Caco-2 (cell line): ENCODE data around the gene CA12. TPM values are rescaled to one million over a fixed set of nuclear protein-coding genes. Genes with fewer than 3 reads are reported as not detected.

Experiments
- BruUV-seq: library from RNA; stranded (reverse); fragments of 400-500 nt; replicated peaks from 2 replicates; lab custom pipeline; 2021; lab: Mats Ljungman, UMichigan
- CTCF ChIA-PET: fragments of 300-600 bp; sonication (Branson Sonifier 250); formaldehyde crosslinking; loops from one replicate; lab custom pipeline; 2022; ENCODE audit warnings: antibody characterized with exemption; lab: Charles Lee
- POLR2A ChIA-PET: fragments of 300-600 bp; sonication (Branson Sonifier 250); formaldehyde crosslinking; loops from one replicate; lab custom pipeline; 2022; ENCODE audit warnings: antibody characterized with exemption; lab: Charles Lee
- DNase-seq, 2 experiments: peaks; one replicate each; pipeline versions ENCODE4 v3.0.0 to v3.0.0-alpha.2; 2020 to 2022
- H3K27me3 ChIP-seq: replicated peaks from 2 replicates; pipeline ENCODE4 v1.6.0; 2011; ENCODE audit warnings: low read length; ENCODE audit not compliant: control insufficient read depth, insufficient read depth
- H3K36me3 ChIP-seq: 2 replicates; pipeline ENCODE4 v1.5.1; 2011; ENCODE audit warnings: low read length; ENCODE audit not compliant: control insufficient read depth, insufficient read depth
- H3K4me1 ChIP-seq: fragments of 250-450 bp; sonication (Bioruptor Pico); 2 replicates; pipeline ENCODE4 v1.5.1; 2020; ENCODE audit warnings: mild to moderate bottlenecking
- H3K4me3 ChIP-seq: 2 replicates; pipeline ENCODE4 v1.5.1; 2011; ENCODE audit warnings: low read depth, mild to moderate bottlenecking, control low read depth, low read length
- H3K9me3 ChIP-seq: fragments of 250-450 bp; sonication (Bioruptor Pico); 2 replicates; pipeline ENCODE4 v1.5.1; 2020; ENCODE audit warnings: mild to moderate bottlenecking, moderate library complexity
- H3K27ac Mint-ChIP-seq: one replicate; pipeline ENCODE4 v1.8.0; 2022; ENCODE audit warnings: mixed read lengths; ENCODE audit not compliant: unreplicated experiment
- H3K27me3 Mint-ChIP-seq: one replicate; pipeline ENCODE4 v1.8.0; 2022; ENCODE audit warnings: mixed read lengths; ENCODE audit not compliant: insufficient read depth, unreplicated experiment
- H3K36me3 Mint-ChIP-seq: one replicate; pipeline ENCODE4 v1.8.0; 2022; ENCODE audit warnings: mild to moderate bottlenecking, mixed read lengths; ENCODE audit not compliant: insufficient read depth, unreplicated experiment
- H3K4me1 Mint-ChIP-seq: one replicate; pipeline ENCODE4 v1.8.0; 2022; ENCODE audit warnings: low read depth, mixed read lengths; ENCODE audit not compliant: unreplicated experiment
- H3K4me3 Mint-ChIP-seq: one replicate; pipeline ENCODE4 v1.8.0; 2022; ENCODE audit warnings: mild to moderate bottlenecking, moderate library complexity, mixed read lengths; ENCODE audit not compliant: unreplicated experiment
- H3K9me3 Mint-ChIP-seq: one replicate; pipeline ENCODE4 v1.8.0; 2022; ENCODE audit warnings: mixed read lengths; ENCODE audit not compliant: unreplicated experiment
- intact Hi-C: fragments of 100-400 bp; cut with micrococcal nuclease; formaldehyde crosslinking; loops from one replicate; pipeline ENCODE4 v1.10.0; 2022; ENCODE audit not compliant: unreplicated experiment
- total RNA-seq: library from RNA; stranded (reverse); gene quantifications from 2 replicates; pipeline ENCODE4 v1.2.3, GENCODE V29; 2022
- TF ChIP-seq, protein P1 (sequence below), 2 experiments: fragments of 200-600 bp in 1 of 2; IDR thresholded peaks; 1 replicate in 1 of 2; 2 replicates in 1 of 2; pipeline versions ENCODE4 v1.5.1 to v1.8.0; 2011 to 2022; ENCODE audit warnings: antibody characterized with exemption in 1 of 2, control low read depth in 1 of 2, inconsistent platforms in 1 of 2, low read depth in 1 of 2, low read length in 1 of 2, mild to moderate bottlenecking in 1 of 2, moderate library complexity in 1 of 2; ENCODE audit not compliant: insufficient read depth in 1 of 2, severe bottlenecking in 1 of 2, unreplicated experiment in 1 of 2

The CA12 gene
- total RNA-seq, 1 experiment from 2014 or later, result 1.0 TPM

DNA sequence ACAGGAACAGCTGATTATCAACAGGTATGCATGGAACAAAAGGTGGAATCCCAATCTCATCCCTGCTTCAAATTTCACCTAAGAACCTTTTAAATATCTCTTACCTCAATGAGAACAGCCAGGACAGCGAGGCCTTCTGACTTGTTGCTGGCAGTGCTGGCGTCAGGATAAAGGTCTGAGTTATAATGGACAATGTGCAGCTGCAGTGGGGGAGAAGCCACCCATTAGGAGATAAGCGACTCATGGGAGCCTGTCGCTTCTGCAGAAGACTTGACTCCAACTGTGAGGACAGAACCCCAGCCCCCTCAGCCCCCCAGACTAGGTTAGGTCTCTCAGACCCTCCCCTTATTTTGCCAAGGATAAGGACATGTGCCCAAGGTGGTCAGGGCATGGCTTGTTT lies 39.7 kb downstream of the CA12 start:
- Mint-ChIP-seq H3K9me3 (no peaks in the 10 kb centered on the region), H3K4me3 (no peak overlapping the region), H3K4me1 (no peaks in the 10 kb centered on the region), H3K27me3 (no peaks in the 10 kb centered on the region), H3K36me3 (no peaks in the 10 kb centered on the region), H3K27ac (no peak overlapping the region)
- POLR2A ChIA-PET, result no interaction called here
- Histone ChIP-seq H3K36me3 (no peaks in the 10 kb centered on the region), H3K9me3 (no peaks in the 10 kb centered on the region), H3K27me3 (no peaks in the 10 kb centered on the region), H3K4me3 (no peak overlapping the region), H3K4me1 (no peaks in the 10 kb centered on the region)
- TF ChIP-seq, protein P1, sequence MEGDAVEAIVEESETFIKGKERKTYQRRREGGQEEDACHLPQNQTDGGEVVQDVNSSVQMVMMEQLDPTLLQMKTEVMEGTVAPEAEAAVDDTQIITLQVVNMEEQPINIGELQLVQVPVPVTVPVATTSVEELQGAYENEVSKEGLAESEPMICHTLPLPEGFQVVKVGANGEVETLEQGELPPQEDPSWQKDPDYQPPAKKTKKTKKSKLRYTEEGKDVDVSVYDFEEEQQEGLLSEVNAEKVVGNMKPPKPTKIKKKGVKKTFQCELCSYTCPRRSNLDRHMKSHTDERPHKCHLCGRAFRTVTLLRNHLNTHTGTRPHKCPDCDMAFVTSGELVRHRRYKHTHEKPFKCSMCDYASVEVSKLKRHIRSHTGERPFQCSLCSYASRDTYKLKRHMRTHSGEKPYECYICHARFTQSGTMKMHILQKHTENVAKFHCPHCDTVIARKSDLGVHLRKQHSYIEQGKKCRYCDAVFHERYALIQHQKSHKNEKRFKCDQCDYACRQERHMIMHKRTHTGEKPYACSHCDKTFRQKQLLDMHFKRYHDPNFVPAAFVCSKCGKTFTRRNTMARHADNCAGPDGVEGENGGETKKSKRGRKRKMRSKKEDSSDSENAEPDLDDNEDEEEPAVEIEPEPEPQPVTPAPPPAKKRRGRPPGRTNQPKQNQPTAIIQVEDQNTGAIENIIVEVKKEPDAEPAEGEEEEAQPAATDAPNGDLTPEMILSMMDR (IDR thresholded peaks at IDR 0.05; ENCODE audit: insufficient read depth in 1 of 2, low read depth in 1 of 2, low read length in 1 of 2, severe bottlenecking in 1 of 2, unreplicated experiment in 1 of 2), result no peak
- CTCF ChIA-PET, result no interaction called here
- no TSS peak for BruUV-seq
- intact Hi-C loops, result no loop called here
- no peak for DNase-seq

DNA sequence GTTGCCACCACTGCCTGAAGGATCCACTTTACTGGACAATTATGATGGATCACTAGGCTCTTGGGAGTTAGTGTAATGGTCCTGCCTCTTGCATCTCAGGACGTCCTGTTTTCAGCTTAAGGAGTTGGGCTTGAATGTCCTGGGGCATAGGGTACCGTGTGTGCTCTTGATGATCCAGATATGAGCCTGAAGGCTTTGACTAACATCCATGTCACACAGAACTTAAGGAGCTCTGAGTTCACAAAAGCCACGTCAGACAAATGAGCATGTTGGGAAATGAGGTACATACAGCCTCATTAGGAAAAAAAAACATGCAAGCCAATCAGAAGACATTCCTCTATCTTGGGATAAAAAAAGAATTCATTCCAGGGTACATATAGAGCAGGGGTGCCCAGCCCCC lies 40.8 kb downstream of the CA12 start:
- H3K27me3 Mint-ChIP-seq, result no peaks in the 10 kb centered on the region
- Histone ChIP-seq H3K36me3 (no peaks in the 10 kb centered on the region), H3K4me1 (no peaks in the 10 kb centered on the region), H3K4me3 (no peak overlapping the region), H3K9me3 (no peaks in the 10 kb centered on the region), H3K27me3 (no peaks in the 10 kb centered on the region)
- H3K36me3 Mint-ChIP-seq, result no peaks in the 10 kb centered on the region
- TF ChIP-seq, protein P1 (IDR thresholded peaks at IDR 0.05; ENCODE audit: insufficient read depth in 1 of 2, low read depth in 1 of 2, low read length in 1 of 2, severe bottlenecking in 1 of 2, unreplicated experiment in 1 of 2), result no peak
- no peak for DNase-seq
- H3K4me3 Mint-ChIP-seq, result no peak overlapping the region
- ChIA-PET CTCF (no interaction called here), POLR2A (interaction anchor here (0.6 kb wide), 1 partner anchor 108 kb away, joined by 6 read pairs; no protein-coding TSS in a partner anchor)
- BruUV-seq, result no TSS peak
- H3K9me3 Mint-ChIP-seq, result no peaks in the 10 kb centered on the region
- intact Hi-C loops, result no loop called here
- no peaks in the 10 kb centered on the region for H3K4me1 Mint-ChIP-seq
- H3K27ac Mint-ChIP-seq, result no peak overlapping the region

DNA sequence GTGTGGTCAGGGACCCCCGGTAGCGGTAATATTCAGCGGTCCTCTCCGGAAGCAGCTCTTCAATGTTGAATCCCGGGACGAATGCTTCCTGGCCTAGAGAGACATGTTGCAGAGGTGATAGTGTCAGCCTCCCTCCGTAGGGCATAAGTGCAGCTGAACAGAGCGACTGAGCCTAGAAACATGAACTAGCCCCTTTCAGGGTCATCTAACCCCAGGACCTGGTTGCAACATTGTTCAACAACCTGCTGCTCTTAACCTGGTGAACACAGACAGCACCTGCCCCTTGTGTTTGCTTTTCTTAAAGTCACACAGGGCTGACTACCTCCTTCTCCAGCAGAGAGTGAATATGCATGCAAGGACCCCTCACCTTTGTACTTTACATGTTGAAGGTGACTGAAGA lies 41.3 kb downstream of the CA12 start:
- ChIA-PET POLR2A (no interaction called here), CTCF (no interaction called here)
- H3K4me3 ChIP-seq, result no peak overlapping the region
- DNase-seq, result peak in 1 of 2 experiments; percentile 10
- no peaks in the 10 kb centered on the region for H3K36me3 ChIP-seq
- no peaks in the 10 kb centered on the region for H3K9me3 ChIP-seq
- Mint-ChIP-seq H3K27me3 (no peaks in the 10 kb centered on the region), H3K4me1 (no peaks in the 10 kb centered on the region), H3K4me3 (no peak overlapping the region), H3K27ac (no peak overlapping the region), H3K36me3 (no peaks in the 10 kb centered on the region), H3K9me3 (no peaks in the 10 kb centered on the region)
- intact Hi-C loops, result no loop called here
- H3K4me1 ChIP-seq, result no peaks in the 10 kb centered on the region
- H3K27me3 ChIP-seq, result no peaks in the 10 kb centered on the region
- TF ChIP-seq, protein P1 (IDR thresholded peaks at IDR 0.05; ENCODE audit: insufficient read depth in 1 of 2, low read depth in 1 of 2, low read length in 1 of 2, severe bottlenecking in 1 of 2, unreplicated experiment in 1 of 2), result no peak
- no TSS peak for BruUV-seq
